Measurements from ENCODE around the gene SSTR4.

DNA sequence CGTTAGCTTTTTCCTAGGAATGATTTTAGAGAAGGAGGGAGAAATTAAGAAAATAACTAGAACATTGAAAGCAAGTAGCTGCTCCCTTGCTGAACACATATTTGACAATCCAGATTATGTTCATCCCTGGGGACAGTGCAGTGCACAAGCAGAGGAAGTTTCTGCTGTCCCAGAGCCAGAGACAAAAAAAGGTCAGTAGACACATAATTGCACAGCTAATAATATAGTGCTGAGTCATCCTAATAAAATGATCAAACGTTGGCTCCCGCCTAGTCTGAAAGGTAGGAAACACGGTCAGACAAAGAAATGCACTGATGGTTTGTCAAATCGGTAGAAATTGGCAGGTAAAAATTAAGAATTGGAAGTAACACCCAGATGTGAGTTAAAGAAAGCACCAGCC lies 21.7 kb upstream of the SSTR4 start:
- TF ChIP-seq REST (IDR thresholded peaks at IDR 0.05; ENCODE audit: insufficient read depth in 1 of 2, low read depth in 2 of 2, low read length in 2 of 2), result no peak
- TF ChIP-seq POLR2AphosphoS5 (IDR thresholded peaks at IDR 0.05; ENCODE audit: low read depth, low read length), result no peak
- no peak for TF ChIP-seq TAF1 (IDR thresholded peaks at IDR 0.05; ENCODE audit: borderline replicate concordance, insufficient read depth, low read length)
- TF ChIP-seq SIN3A (IDR thresholded peaks at IDR 0.05; ENCODE audit: borderline replicate concordance, insufficient read depth, low read length), result no peak
